Left renal cortex interstitium (tissue), 4 donors: ENCODE measurements around the gene SGPP2. TPM values are rescaled to one million over a fixed set of nuclear protein-coding genes. Genes with fewer than 3 reads are reported as not detected.
"Not testable (repeated sequence)": the region's sequence is repeated elsewhere in the genome, so short reads cannot be mapped to it uniquely, and the experiment has no call there.

Experiments used
- DNase-seq, 4 donors: peaks; one replicate each; pipeline ENCODE4 v3.0.0-alpha.2; 2013; ENCODE audit warnings: low read depth in 4 of 4, low spot score in 2 of 4, missing footprints in 1 of 4
- polyA plus RNA-seq, 4 donors: library from polyadenylated mRNA; unstranded; fragments of 120-200 nt; gene quantifications; one replicate each; pipeline ENCODE4 v1.2.1, GENCODE V29; 2013; ENCODE audit not compliant: insufficient read length in 4 of 4

SGPP2 gene, protein sequence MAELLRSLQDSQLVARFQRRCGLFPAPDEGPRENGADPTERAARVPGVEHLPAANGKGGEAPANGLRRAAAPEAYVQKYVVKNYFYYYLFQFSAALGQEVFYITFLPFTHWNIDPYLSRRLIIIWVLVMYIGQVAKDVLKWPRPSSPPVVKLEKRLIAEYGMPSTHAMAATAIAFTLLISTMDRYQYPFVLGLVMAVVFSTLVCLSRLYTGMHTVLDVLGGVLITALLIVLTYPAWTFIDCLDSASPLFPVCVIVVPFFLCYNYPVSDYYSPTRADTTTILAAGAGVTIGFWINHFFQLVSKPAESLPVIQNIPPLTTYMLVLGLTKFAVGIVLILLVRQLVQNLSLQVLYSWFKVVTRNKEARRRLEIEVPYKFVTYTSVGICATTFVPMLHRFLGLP
- 10 to 100 TPM; 17.1 to 20.2 (median 17.3) TPM for polyA plus RNA-seq

DNA sequence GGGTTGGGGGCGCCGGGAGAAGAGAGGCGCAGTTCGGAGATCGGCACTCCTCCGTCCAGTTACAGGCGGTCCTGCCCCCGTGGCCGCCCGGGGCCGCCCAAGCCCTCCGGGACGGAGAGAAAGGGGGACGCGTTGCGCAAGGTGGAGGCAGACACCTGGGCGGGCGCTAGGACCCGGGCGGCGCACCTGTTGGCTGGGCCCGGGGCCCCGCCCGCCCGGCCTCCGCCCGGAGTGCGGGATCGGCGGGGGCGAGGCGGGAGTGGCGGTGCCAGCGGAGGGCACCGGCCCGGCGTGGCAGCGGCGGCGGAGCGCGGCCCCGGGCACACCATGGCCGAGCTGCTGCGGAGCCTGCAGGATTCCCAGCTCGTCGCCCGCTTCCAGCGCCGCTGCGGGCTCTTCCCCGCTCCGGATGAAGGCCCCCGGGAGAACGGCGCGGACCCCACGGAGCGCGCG, at the start of gene SGPP2:
Gene SGPP2, plus strand, starts transcription at position 268 of the 453 bp plus-strand sequence. Its CDS starts 60 bp downstream, at position 328.
- no peak for DNase-seq

DNA sequence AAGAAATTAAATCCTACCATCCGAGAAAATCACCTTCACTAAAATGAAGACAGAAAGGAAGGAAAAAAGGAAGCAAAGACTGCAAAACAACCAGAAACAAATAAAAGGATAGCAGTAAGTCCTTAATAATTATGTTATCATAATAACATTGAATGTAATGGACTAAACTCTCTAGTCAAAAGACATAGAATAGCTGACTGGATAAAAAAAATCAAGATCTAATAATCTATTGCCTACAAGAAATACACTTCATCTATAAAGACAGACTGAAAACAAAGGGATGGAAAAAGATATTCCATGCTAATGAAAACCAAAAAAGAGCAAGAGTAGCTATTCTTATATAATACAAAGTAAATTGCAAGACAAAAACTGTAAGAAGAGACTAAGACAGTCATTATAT, 48.5 kb upstream of the SGPP2 start:
- no peak for DNase-seq

DNA sequence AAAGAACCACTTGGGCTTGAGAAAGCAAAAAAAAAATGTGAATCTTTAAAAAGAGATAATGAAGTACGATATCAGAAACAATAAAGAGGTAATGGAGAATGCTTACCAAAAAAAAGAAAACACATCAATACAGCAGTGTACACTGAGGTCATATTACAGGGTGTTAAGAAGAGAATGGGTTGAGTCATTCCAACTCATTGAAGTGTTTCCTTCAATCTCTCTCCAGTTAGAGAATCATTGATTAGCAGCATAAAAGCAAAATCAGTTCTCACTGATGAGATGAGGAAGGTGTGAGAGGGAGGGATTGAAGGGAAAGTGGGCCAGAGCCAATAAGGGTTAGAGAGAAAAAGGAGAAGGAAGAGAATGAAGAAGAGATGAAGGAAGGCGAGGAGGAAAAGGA, 43.9 kb upstream of the SGPP2 start:
- no peak for DNase-seq

DNA sequence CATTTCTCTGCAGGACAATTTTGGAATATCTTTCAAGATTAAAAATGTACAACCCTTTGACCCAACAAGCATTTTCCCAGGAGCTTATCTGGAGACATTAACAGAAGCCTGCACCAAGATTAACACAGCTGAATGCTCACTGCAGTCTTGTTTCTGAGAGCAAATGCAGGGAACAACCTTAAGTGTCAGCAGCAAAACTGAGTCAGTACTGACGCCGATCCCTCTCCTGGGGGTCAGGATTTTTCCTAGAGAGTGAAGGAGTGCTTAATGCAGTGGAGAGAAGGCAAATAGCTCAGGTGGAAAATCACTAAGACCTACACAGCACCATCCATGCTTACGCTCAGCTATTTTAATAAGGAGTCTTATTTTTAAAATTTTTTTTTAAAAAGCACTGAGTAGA, 42.8 kb upstream of the SGPP2 start:
- no peak for DNase-seq

DNA sequence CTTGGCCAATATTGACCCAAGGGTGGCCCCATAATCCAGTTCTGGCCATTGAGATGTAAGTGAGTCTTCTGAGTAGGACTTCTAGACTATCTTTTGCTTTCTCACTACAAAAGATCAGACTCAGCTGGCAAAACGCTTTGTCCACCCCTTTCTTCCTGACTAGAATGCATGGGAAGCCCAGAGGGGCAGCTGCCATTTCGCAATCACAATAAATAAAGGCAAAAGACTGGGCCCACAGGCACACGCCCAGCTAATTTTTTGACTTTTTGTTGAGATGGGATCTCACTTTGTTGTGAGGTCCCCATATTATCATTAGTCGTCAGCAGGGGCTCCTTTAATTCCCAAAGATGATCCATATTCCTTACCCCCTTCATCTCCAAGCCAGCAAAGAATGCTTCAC, 41.1 kb upstream of the SGPP2 start:
- DNase-seq: no peak

DNA sequence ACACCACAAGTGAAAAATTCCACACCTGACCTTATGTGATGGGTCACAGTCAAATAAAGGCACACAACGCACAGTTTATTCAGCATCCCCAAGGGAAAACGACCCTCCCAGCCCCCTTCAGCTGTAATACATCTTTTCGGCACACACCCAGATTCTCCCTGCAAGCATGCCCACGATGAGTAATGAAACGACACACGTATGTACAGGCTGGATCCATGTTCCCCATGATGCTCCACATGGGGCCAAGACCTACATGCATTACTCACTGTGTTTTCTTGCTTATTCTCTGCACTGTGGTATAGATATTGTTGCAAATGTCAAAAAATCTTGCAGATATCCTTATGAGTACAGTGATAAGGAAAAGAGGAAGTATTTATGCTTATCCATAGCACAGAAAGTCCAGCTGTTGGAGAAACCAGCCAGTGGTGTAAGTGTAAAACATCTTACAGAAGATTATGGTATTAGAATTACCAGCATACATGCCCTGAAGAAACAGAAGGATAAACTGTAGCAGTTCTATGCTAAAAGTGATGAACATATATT, 32.5 kb upstream of the SGPP2 start:
- DNase-seq: no peak

DNA sequence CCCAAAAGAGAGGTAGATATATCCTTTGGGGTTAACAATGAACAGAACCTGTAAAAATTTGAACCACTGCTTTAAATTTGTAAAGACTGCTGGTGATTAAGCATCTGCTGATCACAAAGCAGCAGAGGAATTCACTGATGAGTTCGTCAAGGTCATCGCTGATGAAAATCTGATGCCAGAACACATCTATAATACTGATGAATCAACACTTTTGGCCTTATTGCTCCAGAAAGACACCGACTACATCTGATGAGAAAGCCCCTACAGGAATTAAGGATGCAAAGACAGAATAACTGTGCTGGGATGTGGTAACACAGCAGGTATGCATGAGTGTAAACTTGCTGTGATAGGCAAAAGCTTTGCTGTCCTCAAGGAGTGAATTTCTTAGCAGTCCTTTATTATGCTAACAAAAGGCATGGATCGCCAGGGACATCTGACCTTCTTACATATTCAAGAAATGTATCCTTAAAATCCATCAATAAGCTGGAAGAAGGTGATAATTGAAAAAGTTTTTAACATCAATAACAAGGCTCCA, 30.5 kb upstream of the SGPP2 start:
- DNase-seq: no peak

DNA sequence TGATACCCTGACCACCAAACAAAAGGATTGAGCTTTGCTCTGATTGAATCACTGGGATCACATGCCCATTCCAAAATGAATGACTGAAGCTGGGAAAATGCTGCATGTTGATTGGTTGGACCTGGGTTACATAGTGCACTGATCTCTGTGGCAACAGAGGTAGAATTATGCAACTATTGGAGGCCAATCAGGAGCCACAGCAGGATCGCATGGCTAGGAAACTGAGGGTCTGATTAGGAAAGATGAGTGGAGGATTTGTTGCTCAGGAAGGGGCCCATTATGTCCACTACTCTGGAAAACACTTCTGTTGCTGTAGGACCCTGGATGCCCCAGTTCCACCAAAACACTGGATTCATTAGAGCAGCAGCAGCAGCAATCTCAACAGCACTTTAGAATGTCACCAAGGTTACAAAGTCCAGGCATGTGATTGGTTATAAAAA, 25.9 kb upstream of the SGPP2 start:
- no peak for DNase-seq

DNA sequence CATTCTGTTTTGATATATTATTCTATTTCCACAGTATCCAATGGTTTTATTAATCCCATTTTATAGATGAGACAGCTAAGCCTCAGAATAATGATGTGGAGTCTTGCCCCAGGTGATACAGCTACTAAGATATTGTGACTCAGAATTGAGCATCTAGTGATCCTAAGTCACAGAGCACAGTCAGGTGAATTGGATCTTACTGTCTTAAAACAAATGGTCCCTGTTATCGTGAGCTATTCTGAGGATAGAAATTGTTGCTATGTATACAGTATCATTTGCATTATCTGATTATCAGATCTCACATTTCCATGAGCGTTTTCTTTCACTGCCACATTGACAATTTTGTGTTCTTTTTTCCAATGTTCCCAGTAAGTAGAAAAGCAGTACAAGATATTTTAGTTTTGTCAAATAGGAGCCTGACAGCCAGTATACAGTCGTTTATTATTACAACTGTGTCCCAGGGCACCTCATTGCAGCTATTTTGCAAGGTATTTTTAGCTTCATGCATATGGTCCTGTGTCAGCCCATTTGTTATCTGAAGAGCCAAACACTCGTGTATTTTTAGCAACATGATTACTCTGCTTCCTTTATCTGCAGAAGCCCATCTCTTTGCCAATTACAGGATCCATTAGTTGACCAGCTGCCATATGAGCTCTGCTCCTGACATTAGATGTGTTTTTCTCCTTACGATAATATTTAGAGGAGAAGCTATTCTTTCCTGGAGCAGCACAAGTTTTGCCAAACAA, 25.1 kb upstream of the SGPP2 start:
- no peak for DNase-seq

DNA sequence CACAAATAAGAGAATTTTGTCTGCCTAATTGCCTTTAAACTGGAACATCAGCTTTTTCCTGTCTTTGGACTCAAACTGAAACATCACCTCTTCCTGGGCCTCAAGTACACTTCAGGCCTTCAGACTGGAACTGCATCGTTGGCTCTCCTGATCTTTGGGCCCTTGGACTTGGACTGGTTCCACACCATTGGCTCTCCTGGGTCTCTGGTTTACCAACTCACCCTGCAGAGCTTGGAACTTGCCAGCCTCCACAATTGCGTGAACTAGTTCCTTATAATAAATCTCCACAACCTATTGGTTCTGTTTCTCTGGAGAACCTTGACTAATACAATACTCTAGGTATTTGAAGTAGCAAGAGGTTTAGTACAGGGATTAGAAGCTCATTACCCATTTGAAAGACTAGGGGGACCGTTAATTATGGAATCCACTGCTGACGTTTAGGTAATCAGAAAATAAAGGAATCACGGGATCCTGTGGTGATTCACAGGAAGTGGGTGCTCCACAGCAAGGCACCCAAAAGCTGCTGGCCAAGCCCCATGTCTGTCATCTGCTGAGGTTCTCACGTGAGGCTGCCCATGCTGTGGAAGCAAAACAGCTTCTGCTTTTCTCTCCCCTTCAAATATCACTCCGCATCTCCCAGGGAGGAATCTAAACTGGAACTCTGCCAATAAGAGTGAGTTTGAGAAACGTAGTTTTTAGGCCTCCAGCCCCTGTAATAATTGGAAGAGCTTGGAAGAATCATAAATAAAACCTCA, 20.0 kb upstream of the SGPP2 start:
- no peak for DNase-seq

DNA sequence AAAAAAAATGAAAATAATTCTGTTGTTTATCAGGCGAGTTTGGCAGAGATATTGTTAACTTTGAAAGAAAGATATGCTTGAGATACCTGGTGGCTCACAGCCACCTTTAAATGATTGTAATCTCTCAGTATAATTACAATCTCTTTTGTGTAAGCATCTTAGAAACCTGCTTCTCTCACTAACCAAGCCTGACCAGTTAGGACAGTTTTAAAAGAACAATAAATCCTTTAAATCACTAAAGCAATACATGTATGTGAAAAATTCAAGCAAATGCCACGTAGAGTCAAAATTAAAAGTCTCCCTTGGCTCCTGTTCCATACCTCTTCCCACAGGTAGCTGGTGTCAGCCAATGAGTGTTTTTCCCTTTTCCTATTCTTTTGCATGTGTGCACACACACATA, 15.7 kb upstream of the SGPP2 start:
- DNase-seq: no peak

DNA sequence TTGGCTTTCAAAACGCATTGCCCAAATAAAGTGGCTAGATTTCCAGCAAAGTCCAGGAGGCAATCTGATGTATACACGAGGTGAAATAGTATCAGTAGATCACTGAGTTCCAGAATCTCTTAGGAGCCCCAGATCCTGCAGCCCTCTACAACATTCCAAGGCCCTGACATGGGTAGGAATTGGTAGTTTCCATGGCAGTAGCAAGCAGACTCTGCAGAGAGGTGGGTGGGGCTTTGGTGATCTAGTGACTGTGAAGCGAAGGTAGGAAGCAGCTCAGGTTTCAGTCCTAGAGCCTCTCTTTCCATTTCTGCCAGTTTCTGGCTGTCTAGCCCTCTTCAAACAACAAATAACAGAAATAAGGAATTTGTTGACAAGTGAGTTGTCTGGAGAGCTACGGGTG, 13.8 kb upstream of the SGPP2 start:
- DNase-seq: no peak

DNA sequence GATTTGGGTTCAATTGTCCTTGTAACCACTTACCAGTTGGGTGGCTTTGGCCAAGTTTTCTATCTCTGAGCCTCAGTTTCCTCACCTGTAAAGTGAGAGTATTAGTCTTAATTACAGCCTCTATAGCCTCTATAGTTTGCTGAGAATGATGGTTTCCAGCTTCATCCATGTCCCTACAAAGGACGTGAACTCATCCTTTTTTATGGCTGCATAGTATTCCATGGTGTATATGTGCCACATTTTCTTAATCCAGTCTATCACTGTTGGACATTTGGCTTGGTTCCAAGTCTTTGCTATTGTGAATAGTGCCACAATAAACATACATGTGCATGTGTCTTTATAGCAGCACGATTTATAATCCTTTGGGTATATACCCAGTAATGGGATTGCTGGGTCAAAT, 12.0 kb upstream of the SGPP2 start:
- DNase-seq: not testable (repeated sequence)

DNA sequence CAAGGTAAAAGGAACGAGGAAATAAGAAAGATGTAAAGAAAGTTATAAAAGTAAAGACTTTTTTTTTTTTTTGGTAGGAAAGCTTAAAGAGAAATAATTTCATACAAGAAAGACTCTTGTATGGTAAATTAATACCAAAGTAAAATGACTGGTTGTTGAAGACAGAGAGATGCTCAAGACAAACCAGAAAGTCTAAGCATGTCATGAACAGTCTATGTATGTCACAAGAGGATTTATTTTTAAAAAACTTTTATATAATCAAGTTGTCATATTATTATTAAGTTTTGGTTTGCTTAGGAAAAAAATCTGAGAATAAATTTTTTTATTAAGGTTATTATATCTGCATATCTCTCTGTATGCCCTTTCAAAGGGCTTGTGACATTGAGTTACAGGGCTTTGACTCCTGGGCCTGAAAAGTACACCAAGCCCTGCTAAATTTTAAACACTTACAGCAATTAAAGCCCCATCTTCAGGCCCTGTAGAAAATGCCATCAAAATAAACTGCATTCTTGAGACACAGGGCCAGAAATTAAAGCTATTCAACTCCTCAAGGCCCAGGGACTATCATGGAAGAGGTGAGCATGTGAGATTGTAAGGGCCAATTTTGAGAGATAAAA, 10.9 kb upstream of the SGPP2 start:
- no peak for DNase-seq

DNA sequence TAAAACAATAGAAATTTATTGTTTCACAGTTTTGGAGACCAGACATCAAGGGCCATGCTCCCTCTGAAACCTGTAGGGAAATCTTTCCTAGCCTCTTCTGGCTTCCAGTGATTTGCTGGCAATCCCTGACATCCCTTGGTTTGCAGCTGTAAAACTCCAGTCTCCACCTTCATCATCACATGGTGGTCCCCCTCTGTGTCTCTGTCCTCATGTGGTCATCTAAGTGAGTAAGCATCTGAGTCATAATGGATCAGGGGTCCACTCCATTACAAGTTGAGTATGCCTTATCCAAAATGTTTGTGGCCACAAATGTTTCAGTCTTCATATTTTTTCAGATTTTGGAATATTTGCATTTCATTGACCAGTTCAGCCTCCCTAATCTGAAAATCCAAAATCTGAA, 5.6 kb upstream of the SGPP2 start:
- no peak for DNase-seq

DNA sequence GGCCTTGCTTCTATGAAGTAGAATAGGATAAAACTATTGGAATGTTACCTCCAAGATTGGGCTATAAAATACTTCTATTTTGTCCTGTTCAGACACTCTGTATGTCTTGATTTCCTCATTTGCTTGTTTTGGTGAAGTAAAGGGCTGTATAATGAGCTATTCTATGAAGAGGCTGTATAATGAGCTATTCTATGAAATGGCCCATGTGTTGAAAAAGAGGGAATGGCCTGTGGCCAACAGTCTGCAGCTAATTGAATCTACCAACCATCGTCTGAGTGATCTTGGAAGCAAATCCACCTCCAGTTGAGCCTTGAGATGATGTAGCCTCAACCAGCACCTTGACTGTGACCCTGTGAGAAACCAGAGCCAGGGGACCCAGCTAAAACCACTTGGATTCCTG, 3.8 kb upstream of the SGPP2 start:
- DNase-seq: no peak

DNA sequence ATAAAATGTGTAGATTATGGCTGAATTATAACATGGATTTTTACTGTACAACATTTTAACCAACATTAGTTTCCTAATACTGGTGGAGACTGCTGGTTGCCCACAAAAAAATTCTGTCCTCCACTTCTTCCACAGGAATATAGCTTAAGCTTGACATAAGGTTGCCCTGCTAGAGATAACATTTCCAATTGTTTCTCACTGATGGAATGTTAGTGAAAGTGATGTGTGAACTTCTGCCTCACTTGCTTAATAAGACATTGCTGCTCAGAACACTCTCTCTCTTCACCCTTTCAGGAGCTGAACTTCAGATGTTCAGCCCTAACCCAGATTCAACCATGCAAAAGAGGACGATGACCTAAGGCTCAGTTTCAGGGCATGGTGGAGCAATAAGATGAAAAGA, 2.7 kb upstream of the SGPP2 start:
- no peak for DNase-seq

DNA sequence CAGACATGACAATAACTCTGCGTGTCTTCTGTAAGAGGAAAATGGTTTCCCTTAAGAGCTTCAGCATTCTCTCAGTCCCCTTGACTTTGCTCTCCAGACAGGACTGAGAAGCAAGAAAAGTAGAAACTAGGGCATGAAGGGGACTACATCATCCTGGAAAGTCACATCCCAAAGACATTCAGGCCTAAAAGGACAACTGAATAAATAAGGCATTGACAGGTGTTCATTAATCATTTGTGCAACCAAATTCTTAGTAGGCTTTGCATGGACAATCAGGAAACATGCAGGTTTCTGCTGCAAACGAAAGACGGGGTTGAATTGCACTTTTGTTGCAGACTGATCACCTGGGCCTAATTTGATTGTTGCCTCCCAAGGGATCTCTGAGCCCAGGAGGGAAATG, 1.2 kb upstream of the SGPP2 start:
- no peak for DNase-seq

DNA sequence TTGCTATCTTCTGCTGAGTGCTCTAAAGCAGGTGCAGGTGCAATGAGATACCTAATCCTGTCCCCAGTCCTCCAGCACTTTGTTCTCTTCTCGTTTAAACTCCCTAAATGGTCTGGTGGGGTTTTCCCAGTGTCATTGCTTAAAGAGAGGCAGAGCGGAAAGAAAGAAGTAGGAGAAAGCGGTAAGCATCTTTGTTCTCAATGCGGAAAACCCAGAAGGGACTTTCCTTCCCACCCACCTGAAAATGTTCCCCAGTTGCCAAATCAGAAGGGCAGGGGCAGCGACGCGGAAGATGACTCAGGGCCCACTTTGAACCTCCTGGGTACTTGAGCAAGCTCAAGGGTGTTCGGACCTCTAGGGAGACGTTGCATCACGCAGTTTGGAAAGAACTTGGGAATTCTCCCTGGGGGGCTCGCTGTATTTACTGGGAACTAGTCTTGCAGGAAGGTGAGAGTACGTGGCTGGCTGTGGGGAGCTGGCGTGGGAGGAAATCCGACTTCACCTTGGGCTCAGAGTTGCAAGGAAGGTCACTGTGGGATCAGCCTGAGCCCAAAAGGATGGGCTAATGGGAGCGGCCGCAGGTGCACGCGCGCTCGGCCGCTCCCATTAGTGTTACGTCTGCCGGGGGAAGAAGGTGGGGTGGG, 589 bp upstream of the SGPP2 start:
- DNase-seq: no peak
